Activated CD4-positive, alpha-beta memory T cell treated with anti-CD3 and anti-CD28 coated beads, Interleukin-2, amount 10 ng/mL, durations not matched to agents 7 days and 5 days (primary cell): Measurements from ENCODE around the gene AP1M1. TPM values are rescaled to one million over a fixed set of nuclear protein-coding genes. Genes with fewer than 3 reads are reported as not detected.

ENCODE experiments used
- CTCF ChIA-PET: fragments of 350-600 bp; sonication (Branson Sonifier 250); formaldehyde crosslinking; loops from one replicate; lab custom pipeline; 2021; ENCODE audit warnings: antibody characterized with exemption, inconsistent platforms; lab: Charles Lee
- POLR2A ChIA-PET: fragments of 350-600 bp; sonication (Branson Sonifier 250); formaldehyde crosslinking; loops from one replicate; lab custom pipeline; 2021; ENCODE audit warnings: antibody characterized with exemption; lab: Charles Lee
- DNase-seq: peaks from one replicate; pipeline ENCODE4 v3.0.0-alpha.2; 2020
- H3K27ac Mint-ChIP-seq: one replicate; pipeline ENCODE4 v1.8.0; 2021; ENCODE audit warnings: mild to moderate bottlenecking, mixed read lengths
- H3K27me3 Mint-ChIP-seq: one replicate; pipeline ENCODE4 v1.8.0; 2021; ENCODE audit warnings: mixed read lengths
- H3K36me3 Mint-ChIP-seq: one replicate; pipeline ENCODE4 v1.8.0; 2021; ENCODE audit warnings: low read depth, mixed read lengths
- H3K4me1 Mint-ChIP-seq: one replicate; pipeline ENCODE4 v1.8.0; 2021; ENCODE audit warnings: mixed read lengths
- H3K4me3 Mint-ChIP-seq: one replicate; pipeline ENCODE4 v1.8.0; 2021; ENCODE audit warnings: mild to moderate bottlenecking, mixed read lengths
- H3K9me3 Mint-ChIP-seq: one replicate; pipeline ENCODE4 v1.8.0; 2021; ENCODE audit warnings: mixed read lengths
- total RNA-seq, 2 experiments: library from RNA; stranded (reverse); gene quantifications; one replicate each; pipeline ENCODE4 v1.2.3, GENCODE V29; 2021

Gene AP1M1
- total RNA-seq, 2 experiments from 2014 or later = 131 to 151 TPM

GRCh38 chr19:16248380-16249023, 50.8 kb downstream of the AP1M1 start:
- H3K4me3 Mint-ChIP-seq = no peak overlapping the region

GRCh38 chr19:16249826-16250404, 52.2 kb downstream of the AP1M1 start:
- Mint-ChIP-seq H3K9me3 (peaks cover under 1% of the 10 kb centered on the region), H3K27ac (no peak overlapping the region), H3K4me1 (peaks cover 21% of the 10 kb centered on the region), H3K4me3 (no peak overlapping the region), H3K27me3 (peaks cover 13% of the 10 kb centered on the region), H3K36me3 (peaks cover 1% of the 10 kb centered on the region)
- no peak for DNase-seq
- POLR2A ChIA-PET = interaction anchor here (1.0 to 5.1 kb wide), 4 partner anchors 75 to 133 kb away, joined by 3 to 41 read pairs (median 16); partner anchors contain the start of gene KLF2
- CTCF ChIA-PET = interaction anchor here (2.0 to 7.7 kb wide), 3 partner anchors 117 to 136 kb away, joined by 7 to 121 read pairs (median 11); no protein-coding TSS in a partner anchor

More at GRCh38 chr19:16248380-16249023, 50.8 kb downstream of the AP1M1 start:
- Mint-ChIP-seq H3K27me3 (peaks cover 19% of the 10 kb centered on the region), H3K36me3 (no peaks in the 10 kb centered on the region), H3K9me3 (no peaks in the 10 kb centered on the region), H3K4me1 (peaks cover 26% of the 10 kb centered on the region), H3K27ac (no peak overlapping the region)
- ChIA-PET POLR2A (interaction anchor here (0.9 to 6.1 kb wide), 6 partner anchors 77 to 135 kb away, joined by 3 to 61 read pairs (median 27); partner anchors contain the start of gene KLF2), CTCF (interaction anchor here (0.6 to 7.7 kb wide), 25 partner anchors 10 to 1080 kb away, joined by 3 to 121 read pairs (median 4); partner anchors contain the start of gene KLF2)
- no peak for DNase-seq

- no peak for DNase-seq
- no peak overlapping the region for H3K4me3 Mint-ChIP-seq
- H3K4me1 Mint-ChIP-seq = peaks cover 32% of the 10 kb centered on the region
- H3K27ac Mint-ChIP-seq = no peak overlapping the region
- H3K9me3 Mint-ChIP-seq = peaks cover 4% of the 10 kb centered on the region
- H3K36me3 Mint-ChIP-seq = peaks cover 4% of the 10 kb centered on the region
- POLR2A ChIA-PET = interaction anchor here (1.1 to 2.4 kb wide), 3 partner anchors 76 to 114 kb away, joined by 3 to 10 read pairs (median 6); no protein-coding TSS in a partner anchor
- CTCF ChIA-PET = interaction anchor here (7.7 kb wide), 1 partner anchor 130 kb away, joined by 121 read pairs; no protein-coding TSS in a partner anchor
- H3K27me3 Mint-ChIP-seq = peaks cover 3% of the 10 kb centered on the region
Observed at GRCh38 chr19:16252459-16253205, 54.9 kb downstream of the AP1M1 start.

- H3K27me3 Mint-ChIP-seq = peaks cover 5% of the 10 kb centered on the region
- no peak for DNase-seq
- ChIA-PET POLR2A (interaction anchor here (2.0 kb wide), 1 partner anchor 13 kb away, joined by 6 read pairs; no protein-coding TSS in a partner anchor), CTCF (no interaction called here)
- peaks cover 38% of the 10 kb centered on the region for H3K4me1 Mint-ChIP-seq
- H3K4me3 Mint-ChIP-seq = no peak overlapping the region
- peaks cover 4% of the 10 kb centered on the region for H3K9me3 Mint-ChIP-seq
- peaks cover 4% of the 10 kb centered on the region for H3K36me3 Mint-ChIP-seq
- no peak overlapping the region for H3K27ac Mint-ChIP-seq
Observed at GRCh38 chr19:16254851-16255408, 57.2 kb downstream of the AP1M1 start.

GRCh38 chr19:16257509-16258002, 59.8 kb downstream of the AP1M1 start:
- H3K27me3 Mint-ChIP-seq = peaks cover 3% of the 10 kb centered on the region

GRCh38 chr19:16258440-16258903, 60.8 kb downstream of the AP1M1 start:
- peaks cover 4% of the 10 kb centered on the region for H3K9me3 Mint-ChIP-seq
- POLR2A ChIA-PET = interaction anchor here (0.7 to 9.6 kb wide), 4 partner anchors 67 to 124 kb away, joined by 3 to 68 read pairs (median 28); partner anchors contain the start of gene KLF2

More at GRCh38 chr19:16257509-16258002, 59.8 kb downstream of the AP1M1 start:
- Mint-ChIP-seq H3K4me3 (no peak overlapping the region), H3K27ac (peak overlapping the region; percentile 40), H3K4me1 (peaks cover 63% of the 10 kb centered on the region), H3K36me3 (peaks cover 4% of the 10 kb centered on the region), H3K9me3 (peaks cover 4% of the 10 kb centered on the region)
- ChIA-PET POLR2A (interaction anchor here (7.4 to 9.6 kb wide), 2 partner anchors 68 to 72 kb away, joined by 53 to 68 read pairs; partner anchors contain the start of gene KLF2), CTCF (no interaction called here)
- no peak for DNase-seq

GRCh38 chr19:16259385-16260159, 61.9 kb downstream of the AP1M1 start:
- Mint-ChIP-seq H3K4me1 (peaks cover 68% of the 10 kb centered on the region), H3K27ac (peak overlapping the region; percentile 72), H3K36me3 (peaks cover 4% of the 10 kb centered on the region), H3K9me3 (peaks cover 4% of the 10 kb centered on the region), H3K4me3 (peak overlapping the region; percentile 27), H3K27me3 (peaks cover 3% of the 10 kb centered on the region)
- ChIA-PET CTCF (interaction anchor here (0.7 to 1.4 kb wide), 3 partner anchors 65 to 123 kb away, joined by 3 read pairs; partner anchors contain the start of gene KLF2), POLR2A (interaction anchor here (0.6 to 9.6 kb wide), 7 partner anchors 11 to 123 kb away, joined by 3 to 68 read pairs (median 3); partner anchors contain the start of gene KLF2)
- DNase-seq = peak; percentile 60

More at GRCh38 chr19:16258440-16258903, 60.8 kb downstream of the AP1M1 start:
- H3K27me3 Mint-ChIP-seq = peaks cover 3% of the 10 kb centered on the region
- H3K27ac Mint-ChIP-seq = no peak overlapping the region
- H3K36me3 Mint-ChIP-seq = peaks cover 4% of the 10 kb centered on the region
- no peak for DNase-seq
- H3K4me1 Mint-ChIP-seq = peaks cover 69% of the 10 kb centered on the region
- CTCF ChIA-PET = interaction anchor here (0.7 to 1.0 kb wide), 2 partner anchors 72 to 124 kb away, joined by 3 read pairs; no protein-coding TSS in a partner anchor
- no peak overlapping the region for H3K4me3 Mint-ChIP-seq

- Mint-ChIP-seq H3K27ac (peak overlapping the region; percentile 81), H3K4me1 (peaks cover 71% of the 10 kb centered on the region), H3K27me3 (peaks cover 7% of the 10 kb centered on the region), H3K9me3 (no peaks in the 10 kb centered on the region), H3K36me3 (peaks cover 3% of the 10 kb centered on the region), H3K4me3 (no peak overlapping the region)
- no peak for DNase-seq
- POLR2A ChIA-PET = interaction anchor here (0.6 to 9.6 kb wide), 5 partner anchors 11 to 113 kb away, joined by 3 to 68 read pairs (median 4); partner anchors contain the start of gene KLF2
- CTCF ChIA-PET = interaction anchor here (1.4 kb wide), 1 partner anchor 65 kb away, joined by 3 read pairs; the partner anchor contains the start of gene KLF2
Observed at GRCh38 chr19:16260160-16260811, 62.6 kb downstream of the AP1M1 start.

GRCh38 chr19:16260812-16261161, 63.1 kb downstream of the AP1M1 start:
- peak overlapping the region; percentile 81 for H3K27ac Mint-ChIP-seq
- CTCF ChIA-PET = interaction anchor here (1.4 kb wide), 1 partner anchor 64 kb away, joined by 3 read pairs; the partner anchor contains the start of gene KLF2
- peaks cover 3% of the 10 kb centered on the region for H3K36me3 Mint-ChIP-seq
- H3K27me3 Mint-ChIP-seq = peaks cover 8% of the 10 kb centered on the region
- H3K4me3 Mint-ChIP-seq = no peak overlapping the region
- H3K9me3 Mint-ChIP-seq = no peaks in the 10 kb centered on the region
- no peak for DNase-seq
- POLR2A ChIA-PET = interaction anchor here (1.0 to 9.6 kb wide), 4 partner anchors 64 to 122 kb away, joined by 3 to 68 read pairs (median 30); partner anchors contain the start of gene KLF2
- peaks cover 74% of the 10 kb centered on the region for H3K4me1 Mint-ChIP-seq

GRCh38 chr19:16261584-16262368, 64.1 kb downstream of the AP1M1 start:
- H3K27ac Mint-ChIP-seq = peak overlapping the region; percentile 81

More at GRCh38 chr19:16261584-16262368, 64.1 kb downstream of the AP1M1 start:
- ChIA-PET POLR2A (interaction anchor here (0.6 to 9.6 kb wide), 10 partner anchors 24 to 1047 kb away, joined by 3 to 68 read pairs (median 5); partner anchors contain the start of gene KLF2), CTCF (interaction anchor here (0.8 to 1.4 kb wide), 3 partner anchors 15 to 121 kb away, joined by 3 to 5 read pairs (median 4); partner anchors contain the start of gene KLF2)
- Mint-ChIP-seq H3K9me3 (no peaks in the 10 kb centered on the region), H3K36me3 (peaks cover 3% of the 10 kb centered on the region), H3K4me1 (peaks cover 79% of the 10 kb centered on the region), H3K27me3 (peaks cover 8% of the 10 kb centered on the region), H3K4me3 (peak overlapping the region; percentile 50)
- DNase-seq = peak; percentile 41
